Measurements from ENCODE around the gene GINS1. TPM values are rescaled to one million over a fixed set of nuclear protein-coding genes. Genes with fewer than 3 reads are reported as not detected.

GINS1 gene
- total RNA-seq, 4 donors from 2014 or later = 0.44 to 1.5 (median 0.89) TPM; not detected in 1

DNA sequence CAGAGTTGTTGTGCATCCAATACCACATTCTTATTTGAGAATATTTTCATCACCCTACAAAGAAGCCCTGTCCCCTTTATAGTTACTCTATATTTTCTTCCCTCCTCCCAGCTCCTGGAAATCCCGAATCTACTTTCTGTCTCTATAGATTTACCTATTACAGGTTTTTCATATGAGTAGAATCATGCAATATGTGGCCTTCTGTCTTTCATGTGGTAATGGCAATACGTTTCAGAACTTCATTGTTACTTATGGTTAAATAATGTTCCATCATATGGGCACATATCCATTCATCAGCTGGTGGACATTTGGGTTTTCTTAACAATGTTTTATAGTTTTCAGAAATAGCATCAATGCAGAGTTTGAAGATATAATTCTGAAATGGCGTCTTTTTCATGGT lies 17.1 kb downstream of the GINS1 start:
- Histone ChIP-seq H3K9me3 (no peaks in the 10 kb centered on the region), H3K4me3 (replicated peaks in 1 of 3) (no peak overlapping the region), H3K36me3 (no peaks in the 10 kb centered on the region), H3K4me1 (no peaks in the 10 kb centered on the region), H3K27me3 (no peaks in the 10 kb centered on the region), H3K27ac (no peak overlapping the region)
- intact Hi-C loops (cut with DNase I) = no loop called here
- whole genome bisulfite sequencing, 2 donors = 96 to 97% methylated on average over 3 of the region's 3 CpGs
- TF ChIP-seq, protein P1, sequence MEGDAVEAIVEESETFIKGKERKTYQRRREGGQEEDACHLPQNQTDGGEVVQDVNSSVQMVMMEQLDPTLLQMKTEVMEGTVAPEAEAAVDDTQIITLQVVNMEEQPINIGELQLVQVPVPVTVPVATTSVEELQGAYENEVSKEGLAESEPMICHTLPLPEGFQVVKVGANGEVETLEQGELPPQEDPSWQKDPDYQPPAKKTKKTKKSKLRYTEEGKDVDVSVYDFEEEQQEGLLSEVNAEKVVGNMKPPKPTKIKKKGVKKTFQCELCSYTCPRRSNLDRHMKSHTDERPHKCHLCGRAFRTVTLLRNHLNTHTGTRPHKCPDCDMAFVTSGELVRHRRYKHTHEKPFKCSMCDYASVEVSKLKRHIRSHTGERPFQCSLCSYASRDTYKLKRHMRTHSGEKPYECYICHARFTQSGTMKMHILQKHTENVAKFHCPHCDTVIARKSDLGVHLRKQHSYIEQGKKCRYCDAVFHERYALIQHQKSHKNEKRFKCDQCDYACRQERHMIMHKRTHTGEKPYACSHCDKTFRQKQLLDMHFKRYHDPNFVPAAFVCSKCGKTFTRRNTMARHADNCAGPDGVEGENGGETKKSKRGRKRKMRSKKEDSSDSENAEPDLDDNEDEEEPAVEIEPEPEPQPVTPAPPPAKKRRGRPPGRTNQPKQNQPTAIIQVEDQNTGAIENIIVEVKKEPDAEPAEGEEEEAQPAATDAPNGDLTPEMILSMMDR (IDR thresholded peaks at IDR 0.05) = no peak
- TF ChIP-seq POLR2A (IDR thresholded peaks at IDR 0.05) = no peak
- DNase-seq = no peak

DNA sequence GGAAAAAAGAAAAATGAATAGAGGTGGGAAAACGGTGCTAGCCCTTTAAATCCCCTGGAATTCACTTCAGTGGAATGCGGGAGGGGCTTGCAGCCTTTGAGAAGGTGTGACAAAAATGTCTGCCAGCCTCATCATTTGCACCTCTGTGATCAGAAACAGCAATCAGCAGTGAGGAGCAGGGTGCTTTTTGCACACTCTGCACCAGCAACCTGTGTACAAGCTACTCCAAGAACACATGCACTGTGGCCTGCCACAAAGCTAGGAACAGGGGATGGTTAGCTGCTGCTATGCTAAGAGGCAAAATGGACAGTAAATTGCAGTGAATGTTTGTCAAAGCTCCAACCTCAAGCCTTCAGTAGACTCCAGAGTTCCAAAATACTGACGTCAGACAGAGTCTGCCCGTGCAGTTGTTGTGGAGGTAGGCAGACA lies 29.7 kb downstream of the GINS1 start:
- intact Hi-C loops (cut with DNase I) = no loop called here
- DNase-seq = peak in 1 of 2 donors; percentile 23
- Histone ChIP-seq H3K27me3 (no peaks in the 10 kb centered on the region), H3K9me3 (no peaks in the 10 kb centered on the region), H3K4me3 (replicated peaks in 1 of 3) (no peak overlapping the region), H3K27ac (peak overlapping the region in 1 of 3 donors; percentile 1), H3K4me1 (peaks cover 0 to 6% of the 10 kb centered on the region in 2 donors), H3K36me3 (no peaks in the 10 kb centered on the region)
- TF ChIP-seq, protein P1 (IDR thresholded peaks at IDR 0.05) = no peak
- no peak for TF ChIP-seq POLR2A (IDR thresholded peaks at IDR 0.05)
- 38 to 50% methylated on average over 4 of the region's 4 CpGs for WGBS, 2 donors

DNA sequence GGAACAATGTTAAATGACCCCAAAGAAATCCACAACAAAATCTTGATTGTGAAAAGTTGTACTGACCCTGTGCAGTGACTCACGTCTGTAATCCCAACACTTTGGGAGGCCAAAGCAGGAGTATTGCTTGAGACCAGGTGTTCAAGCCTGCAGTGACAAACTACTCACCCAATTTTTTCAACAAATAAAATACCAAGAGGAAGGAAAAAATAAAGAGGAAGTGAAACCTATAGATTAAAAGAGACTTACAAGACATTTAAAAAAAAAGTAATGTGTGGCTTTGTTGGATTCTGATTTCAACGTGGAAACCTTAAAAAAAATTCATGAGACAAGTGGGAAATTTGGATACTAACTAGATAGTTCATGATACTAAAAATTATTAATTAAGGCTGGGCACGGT lies 31.9 kb downstream of the GINS1 start:
- 91 to 92% methylated on average over 3 of the region's 3 CpGs for WGBS, 2 donors
- Histone ChIP-seq H3K27me3 (no peaks in the 10 kb centered on the region), H3K4me3 (replicated peaks in 1 of 3) (no peak overlapping the region), H3K36me3 (no peaks in the 10 kb centered on the region), H3K9me3 (no peaks in the 10 kb centered on the region), H3K27ac (no peak overlapping the region), H3K4me1 (peaks cover 0 to 6% of the 10 kb centered on the region in 2 donors)
- DNase-seq = no peak
- TF ChIP-seq POLR2A (IDR thresholded peaks at IDR 0.05) = no peak
- TF ChIP-seq, protein P1 (IDR thresholded peaks at IDR 0.05) = no peak
- intact Hi-C loops (cut with DNase I) = no loop called here

DNA sequence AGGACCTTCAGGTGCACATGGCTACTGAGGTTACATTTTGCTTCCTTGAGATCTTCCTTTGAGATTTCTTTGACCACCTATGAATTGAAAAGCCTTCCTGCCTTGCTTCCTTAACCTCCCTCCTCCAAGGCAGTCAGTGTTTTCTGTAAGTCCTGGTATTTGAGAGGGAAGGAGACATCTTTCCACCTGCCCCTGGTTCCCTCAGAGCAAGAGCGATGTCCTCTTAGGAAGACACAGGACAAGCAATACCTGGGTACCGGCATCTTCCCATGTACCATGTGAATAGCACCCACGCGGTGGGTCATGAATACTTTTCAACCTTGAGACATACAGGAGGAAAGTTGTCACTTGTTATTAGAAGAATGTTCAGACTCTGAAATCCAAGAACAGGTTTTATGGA lies 37.1 kb downstream of the GINS1 start:
- no peaks in the 10 kb centered on the region for H3K36me3 ChIP-seq
- intact Hi-C loops (cut with DNase I) = no loop called here
- WGBS, 2 donors = 97 to 100% methylated on average over 4 of the region's 4 CpGs
- no peak overlapping the region for H3K4me3 ChIP-seq (replicated peaks in 1 of 3)
- DNase-seq = no peak
- no peaks in the 10 kb centered on the region for H3K27me3 ChIP-seq
- TF ChIP-seq, protein P1 (IDR thresholded peaks at IDR 0.05) = no peak
- TF ChIP-seq POLR2A (IDR thresholded peaks at IDR 0.05) = no peak
- no peak overlapping the region for H3K27ac ChIP-seq
- H3K9me3 ChIP-seq = no peaks in the 10 kb centered on the region
- no peaks in the 10 kb centered on the region for H3K4me1 ChIP-seq

DNA sequence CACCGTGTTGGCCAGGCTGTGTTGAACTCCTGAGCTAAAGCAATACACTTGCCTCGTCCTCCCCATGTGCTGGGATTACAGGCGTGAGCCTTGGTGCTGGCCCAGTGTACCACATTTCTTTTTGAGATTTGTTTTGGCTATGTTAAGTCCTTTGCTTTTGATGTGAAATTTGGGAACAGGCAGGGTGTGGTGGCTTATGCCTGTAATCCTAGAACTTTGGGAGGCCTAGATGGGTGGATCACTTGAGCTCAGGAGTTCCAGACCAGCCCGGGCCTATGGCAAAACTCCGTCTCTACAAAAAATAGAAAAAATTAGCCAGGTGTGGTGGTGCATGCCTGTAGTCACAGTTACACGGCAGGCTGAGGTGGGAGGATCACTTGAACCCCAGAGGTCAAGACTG lies 40.2 kb downstream of the GINS1 start:
- intact Hi-C loops (cut with DNase I) = no loop called here
- DNase-seq = no peak
- 77 to 88% methylated on average over 6 of the region's 6 CpGs for whole genome bisulfite sequencing, 2 donors

More for the DNA sequence above, 40.2 kb downstream of the GINS1 start:
- TF ChIP-seq POLR2A (IDR thresholded peaks at IDR 0.05) = no peak
- TF ChIP-seq, protein P1 (IDR thresholded peaks at IDR 0.05) = no peak
- peaks cover 0 to 4% of the 10 kb centered on the region in 2 donors for H3K36me3 ChIP-seq
- no peaks in the 10 kb centered on the region for H3K27me3 ChIP-seq
- H3K27ac ChIP-seq = no peak overlapping the region
- no peak overlapping the region for H3K4me3 ChIP-seq (replicated peaks in 1 of 3)
- no peaks in the 10 kb centered on the region for H3K4me1 ChIP-seq
- no peaks in the 10 kb centered on the region for H3K9me3 ChIP-seq
